Dendritic cell treated with granulocyte-macrophage colony-stimulating factor and Interleukin-4, amounts not matched to agents 40 ng/mL and 50 ng/mL, for 4 days (primary cell): ENCODE results near the gene STRIT1.

ENCODE experiments used
- H3K27ac Mint-ChIP-seq: one replicate; pipeline ENCODE4 v1.8.0; 2022; ENCODE audit warnings: mild to moderate bottlenecking, mixed read lengths
- H3K27me3 Mint-ChIP-seq: one replicate; pipeline ENCODE4 v1.8.0; 2022; ENCODE audit warnings: mild to moderate bottlenecking, mixed read lengths
- H3K36me3 Mint-ChIP-seq: one replicate; pipeline ENCODE4 v1.8.0; 2022; ENCODE audit warnings: low read depth, mixed read lengths
- H3K4me1 Mint-ChIP-seq: one replicate; pipeline ENCODE4 v1.8.0; 2022; ENCODE audit warnings: low read depth, mixed read lengths
- H3K4me3 Mint-ChIP-seq: one replicate; pipeline ENCODE4 v1.8.0; 2022; ENCODE audit warnings: mild to moderate bottlenecking, moderate library complexity, mixed read lengths
- H3K9me3 Mint-ChIP-seq: one replicate; pipeline ENCODE4 v1.8.0; 2022; ENCODE audit warnings: mixed read lengths
- intact Hi-C: fragments of 100-400 bp; cut with micrococcal nuclease; formaldehyde crosslinking; loops from one replicate; pipeline ENCODE4 v1.15.0; 2022

The STRIT1 gene

GRCh38 chr3:155325263-155325835 lies 31.9 kb upstream of the STRIT1 start:
- Mint-ChIP-seq H3K36me3 (no peaks in the 10 kb centered on the region), H3K27ac (no peak overlapping the region), H3K4me1 (no peaks in the 10 kb centered on the region), H3K27me3 (no peaks in the 10 kb centered on the region), H3K9me3 (no peaks in the 10 kb centered on the region), H3K4me3 (no peak overlapping the region)
- intact Hi-C loops = loop anchor here (10.0 kb wide), 1 partner anchor 421 kb away; no protein-coding TSS in a partner anchor

DNA sequence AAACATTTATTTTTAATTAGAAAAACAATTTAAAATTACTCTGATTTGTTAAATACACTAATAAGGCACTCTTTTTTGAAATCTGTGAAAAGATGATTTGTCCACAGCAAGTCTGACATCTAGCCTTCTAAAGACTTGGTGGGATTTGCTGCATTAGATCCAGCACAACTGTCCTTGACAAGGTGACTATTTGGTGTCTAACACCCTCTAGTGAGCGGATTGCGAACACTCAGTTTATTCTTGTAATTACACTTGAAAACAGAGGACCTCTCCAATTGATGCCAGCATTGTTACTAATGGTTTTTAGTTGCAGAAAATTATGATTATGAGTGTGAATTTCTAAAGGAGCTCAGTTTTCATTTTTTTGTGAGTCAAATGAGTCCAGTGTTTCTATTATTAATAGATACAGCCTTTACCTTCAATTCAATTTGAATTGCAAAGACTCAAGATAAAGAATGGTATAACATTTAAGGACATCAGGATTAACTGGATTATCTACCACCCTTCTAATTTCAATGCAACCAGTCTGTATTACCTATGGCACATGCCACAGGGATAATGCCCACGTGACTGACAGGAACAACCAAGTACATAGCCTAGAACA lies 29.7 kb upstream of the STRIT1 start:
- H3K27ac Mint-ChIP-seq = no peak overlapping the region
- H3K4me1 Mint-ChIP-seq = no peaks in the 10 kb centered on the region
- no peaks in the 10 kb centered on the region for H3K9me3 Mint-ChIP-seq
- H3K36me3 Mint-ChIP-seq = no peaks in the 10 kb centered on the region
- H3K27me3 Mint-ChIP-seq = no peaks in the 10 kb centered on the region
- intact Hi-C loops = loop anchor here (1.0 to 10.0 kb wide), 4 partner anchors 369 to 988 kb away; no protein-coding TSS in a partner anchor
- no peak overlapping the region for H3K4me3 Mint-ChIP-seq

- H3K4me1 Mint-ChIP-seq = no peaks in the 10 kb centered on the region
- no peaks in the 10 kb centered on the region for H3K9me3 Mint-ChIP-seq
- H3K27me3 Mint-ChIP-seq = no peaks in the 10 kb centered on the region
- no peak overlapping the region for H3K27ac Mint-ChIP-seq
- H3K36me3 Mint-ChIP-seq = no peaks in the 10 kb centered on the region
- H3K4me3 Mint-ChIP-seq = no peak overlapping the region
- intact Hi-C loops = loop anchor here (10.0 kb wide), 1 partner anchor 417 kb away; no protein-coding TSS in a partner anchor
Measured at GRCh38 chr3:155321418-155321817, 27.9 kb upstream of the STRIT1 start.

- intact Hi-C loops = loop anchor here (10.0 kb wide), 1 partner anchor 416 kb away; no protein-coding TSS in a partner anchor
- no peaks in the 10 kb centered on the region for H3K9me3 Mint-ChIP-seq
- no peak overlapping the region for H3K4me3 Mint-ChIP-seq
- H3K4me1 Mint-ChIP-seq = no peaks in the 10 kb centered on the region
- no peaks in the 10 kb centered on the region for H3K27me3 Mint-ChIP-seq
- H3K27ac Mint-ChIP-seq = no peak overlapping the region
- no peaks in the 10 kb centered on the region for H3K36me3 Mint-ChIP-seq
Measured at GRCh38 chr3:155320934-155321333, 27.5 kb upstream of the STRIT1 start.

DNA sequence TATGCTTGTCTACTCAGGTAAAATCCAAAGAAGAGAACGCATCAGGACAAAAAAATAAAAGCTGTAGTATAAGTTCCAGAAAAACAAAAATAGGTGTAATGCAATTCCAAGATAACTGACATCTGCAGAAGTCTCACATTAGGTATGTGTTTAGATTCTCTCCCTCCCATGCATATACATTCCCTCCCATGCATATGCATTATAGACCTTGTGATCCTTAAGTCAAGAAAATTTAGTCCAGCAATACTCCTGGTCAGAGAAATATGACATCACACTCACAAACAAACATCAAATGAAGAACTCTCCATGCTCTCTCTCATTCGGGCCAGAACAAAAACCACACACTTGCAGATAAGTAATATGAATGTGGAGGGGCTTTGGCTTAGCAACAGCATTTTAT lies 25.3 kb upstream of the STRIT1 start:
- no peaks in the 10 kb centered on the region for H3K36me3 Mint-ChIP-seq
- H3K9me3 Mint-ChIP-seq = no peaks in the 10 kb centered on the region
- no peak overlapping the region for H3K27ac Mint-ChIP-seq
- intact Hi-C loops = no loop called here
- no peaks in the 10 kb centered on the region for H3K27me3 Mint-ChIP-seq
- no peak overlapping the region for H3K4me3 Mint-ChIP-seq
- H3K4me1 Mint-ChIP-seq = no peaks in the 10 kb centered on the region

DNA sequence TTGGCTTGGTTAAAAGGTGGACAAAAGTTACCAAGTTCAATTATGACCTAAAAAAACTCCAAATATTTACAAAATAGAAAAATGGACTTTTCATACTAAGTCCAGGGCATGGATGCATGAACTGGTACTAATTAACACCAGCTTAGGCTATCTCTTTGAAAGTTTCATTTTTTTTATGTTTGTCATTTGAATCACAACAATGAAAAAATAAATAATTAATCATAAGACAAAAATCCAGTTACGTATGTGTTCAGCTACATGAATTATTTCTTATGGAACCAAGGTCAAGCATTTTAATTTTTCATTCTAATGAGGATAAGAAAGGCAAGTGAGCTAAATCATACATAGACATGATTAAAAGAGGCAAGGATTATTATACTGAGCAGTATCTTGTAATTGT lies 23.7 kb upstream of the STRIT1 start:
- H3K4me1 Mint-ChIP-seq = no peaks in the 10 kb centered on the region
- intact Hi-C loops = no loop called here
- no peaks in the 10 kb centered on the region for H3K36me3 Mint-ChIP-seq
- H3K9me3 Mint-ChIP-seq = no peaks in the 10 kb centered on the region
- no peaks in the 10 kb centered on the region for H3K27me3 Mint-ChIP-seq
- no peak overlapping the region for H3K4me3 Mint-ChIP-seq
- no peak overlapping the region for H3K27ac Mint-ChIP-seq

GRCh38 chr3:155316426-155316825 lies 22.9 kb upstream of the STRIT1 start:
- H3K27ac Mint-ChIP-seq = no peak overlapping the region
- H3K9me3 Mint-ChIP-seq = no peaks in the 10 kb centered on the region
- no peaks in the 10 kb centered on the region for H3K36me3 Mint-ChIP-seq
- intact Hi-C loops = no loop called here
- H3K4me3 Mint-ChIP-seq = no peak overlapping the region
- no peaks in the 10 kb centered on the region for H3K4me1 Mint-ChIP-seq
- H3K27me3 Mint-ChIP-seq = no peaks in the 10 kb centered on the region

- no peak overlapping the region for H3K4me3 Mint-ChIP-seq
- H3K9me3 Mint-ChIP-seq = peaks cover 17% of the 10 kb centered on the region
- intact Hi-C loops = no loop called here
- H3K27me3 Mint-ChIP-seq = no peaks in the 10 kb centered on the region
- no peak overlapping the region for H3K27ac Mint-ChIP-seq
- no peaks in the 10 kb centered on the region for H3K4me1 Mint-ChIP-seq
- no peaks in the 10 kb centered on the region for H3K36me3 Mint-ChIP-seq
Measured at GRCh38 chr3:155313916-155314315, 20.4 kb upstream of the STRIT1 start.

GRCh38 chr3:155313300-155313699 lies 19.8 kb upstream of the STRIT1 start:
- Mint-ChIP-seq H3K4me1 (no peaks in the 10 kb centered on the region), H3K27me3 (no peaks in the 10 kb centered on the region), H3K4me3 (no peak overlapping the region), H3K27ac (no peak overlapping the region), H3K36me3 (no peaks in the 10 kb centered on the region), H3K9me3 (peaks cover 17% of the 10 kb centered on the region)
- intact Hi-C loops = no loop called here

- Mint-ChIP-seq H3K27me3 (no peaks in the 10 kb centered on the region), H3K9me3 (peaks cover 17% of the 10 kb centered on the region), H3K4me1 (no peaks in the 10 kb centered on the region), H3K36me3 (no peaks in the 10 kb centered on the region), H3K4me3 (no peak overlapping the region), H3K27ac (no peak overlapping the region)
- intact Hi-C loops = no loop called here
Measured at GRCh38 chr3:155312781-155313180, 19.3 kb upstream of the STRIT1 start.

DNA sequence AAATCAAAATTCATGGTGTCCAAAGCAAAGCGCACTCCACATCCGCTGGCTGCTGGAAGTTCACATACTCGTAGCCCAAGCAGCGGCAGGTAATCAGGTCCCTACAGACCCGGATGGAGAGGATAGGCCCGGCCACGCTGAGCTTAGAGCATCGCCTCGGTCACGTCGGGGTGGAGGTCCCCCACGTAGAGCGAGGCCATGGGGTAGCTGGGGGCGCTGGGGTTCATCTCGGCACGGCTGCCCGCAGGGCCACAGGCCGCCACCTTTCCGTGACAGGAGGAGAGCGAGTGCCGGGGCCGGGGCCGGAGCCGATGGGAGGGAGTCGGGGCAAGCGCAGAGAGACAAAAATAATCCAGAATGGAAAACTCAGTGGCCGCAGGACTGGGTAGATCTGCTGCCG lies 16.1 kb upstream of the STRIT1 start:
- intact Hi-C loops = no loop called here
- Mint-ChIP-seq H3K9me3 (peaks cover 17% of the 10 kb centered on the region), H3K36me3 (no peaks in the 10 kb centered on the region), H3K4me3 (no peak overlapping the region), H3K27me3 (no peaks in the 10 kb centered on the region), H3K4me1 (no peaks in the 10 kb centered on the region), H3K27ac (no peak overlapping the region)

DNA sequence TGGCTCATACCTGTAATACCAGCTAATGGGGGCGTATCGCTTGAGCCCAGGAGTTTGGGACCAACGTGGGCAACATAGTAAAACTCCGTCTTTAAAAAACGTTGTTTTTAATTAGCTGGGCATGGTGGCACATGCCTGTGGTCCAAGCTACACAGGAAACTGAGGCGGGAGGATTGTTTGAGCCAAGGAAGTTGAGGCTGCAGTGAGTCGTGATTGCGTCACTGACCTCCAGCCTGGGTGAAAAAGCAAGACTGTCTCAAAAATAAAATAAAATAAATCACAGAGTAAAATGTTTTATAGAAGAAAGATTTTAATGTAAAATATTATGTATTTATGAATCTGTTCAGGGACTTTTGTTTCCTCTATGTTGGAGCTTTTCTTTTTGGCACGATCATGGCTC lies 15.3 kb upstream of the STRIT1 start:
- intact Hi-C loops = no loop called here
- no peaks in the 10 kb centered on the region for H3K36me3 Mint-ChIP-seq
- no peaks in the 10 kb centered on the region for H3K27me3 Mint-ChIP-seq
- H3K4me1 Mint-ChIP-seq = no peaks in the 10 kb centered on the region
- peaks cover 17% of the 10 kb centered on the region for H3K9me3 Mint-ChIP-seq
- no peak overlapping the region for H3K27ac Mint-ChIP-seq
- H3K4me3 Mint-ChIP-seq = no peak overlapping the region

GRCh38 chr3:155307183-155307582 lies 13.7 kb upstream of the STRIT1 start:
- no peak overlapping the region for H3K27ac Mint-ChIP-seq
- no peaks in the 10 kb centered on the region for H3K4me1 Mint-ChIP-seq
- H3K9me3 Mint-ChIP-seq = peaks cover 17% of the 10 kb centered on the region
- intact Hi-C loops = no loop called here
- H3K27me3 Mint-ChIP-seq = no peaks in the 10 kb centered on the region
- no peak overlapping the region for H3K4me3 Mint-ChIP-seq
- no peaks in the 10 kb centered on the region for H3K36me3 Mint-ChIP-seq

DNA sequence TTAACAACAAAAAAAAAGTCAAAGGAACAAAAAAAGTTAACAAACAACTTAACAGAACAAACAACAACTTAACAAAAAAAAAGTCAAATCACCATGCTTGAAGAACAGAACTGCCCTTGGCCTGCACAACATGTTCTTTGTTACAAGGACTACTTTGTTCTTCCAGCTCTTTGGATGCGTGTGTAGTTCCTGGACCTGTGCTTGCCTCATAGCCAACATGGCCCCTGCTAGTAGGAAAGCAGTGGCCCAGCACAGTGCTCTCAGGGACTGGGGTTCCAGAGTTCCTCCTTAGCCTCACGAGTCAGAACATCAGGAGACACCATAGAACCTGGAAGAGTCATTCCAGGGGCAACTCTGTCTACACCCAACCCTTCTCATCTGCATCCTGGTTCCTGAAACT lies 10.9 kb upstream of the STRIT1 start:
- no peak overlapping the region for H3K4me3 Mint-ChIP-seq
- no peaks in the 10 kb centered on the region for H3K36me3 Mint-ChIP-seq
- intact Hi-C loops = no loop called here
- H3K9me3 Mint-ChIP-seq = peaks cover 2% of the 10 kb centered on the region
- H3K27me3 Mint-ChIP-seq = no peaks in the 10 kb centered on the region
- no peak overlapping the region for H3K27ac Mint-ChIP-seq
- H3K4me1 Mint-ChIP-seq = no peaks in the 10 kb centered on the region

DNA sequence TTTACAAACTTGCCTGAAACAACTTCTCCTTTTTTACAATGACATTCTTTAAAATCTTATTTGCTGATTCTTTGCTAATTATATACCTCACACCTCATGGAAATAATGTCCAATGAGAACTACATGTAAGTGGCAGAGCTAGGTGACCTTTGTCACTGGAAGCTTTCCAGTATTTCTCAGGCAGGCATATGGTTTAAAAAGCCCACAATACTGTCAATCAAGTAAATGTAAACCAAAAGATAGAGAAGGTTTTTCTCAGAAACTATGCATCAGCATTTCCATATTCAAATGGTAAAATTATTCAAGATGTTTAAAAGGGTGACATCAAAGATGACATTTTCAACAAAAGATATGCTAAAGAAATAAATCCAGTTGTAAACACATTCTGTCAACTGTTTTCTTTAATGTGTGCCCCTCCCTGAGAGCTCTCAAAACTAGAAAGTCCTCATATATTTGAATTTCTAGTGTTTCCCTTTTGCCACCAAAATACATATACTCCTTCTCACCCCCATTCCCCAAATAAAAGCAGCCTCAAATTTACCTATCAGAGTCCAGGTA lies 10.1 kb upstream of the STRIT1 start:
- no peak overlapping the region for H3K27ac Mint-ChIP-seq
- H3K4me1 Mint-ChIP-seq = no peaks in the 10 kb centered on the region
- intact Hi-C loops = no loop called here
- no peaks in the 10 kb centered on the region for H3K36me3 Mint-ChIP-seq
- H3K4me3 Mint-ChIP-seq = no peak overlapping the region
- H3K27me3 Mint-ChIP-seq = no peaks in the 10 kb centered on the region
- no peaks in the 10 kb centered on the region for H3K9me3 Mint-ChIP-seq
